GM19025 (cell line): ENCODE data around the gene CFAP73.

Experiments
- ATAC-seq: cut with Tn5 transposase; IDR thresholded peaks from one replicate; pipeline ENCODE4 v1.9.1; 2021; ENCODE audit warnings: mild to moderate bottlenecking, low read depth, moderate library complexity; ENCODE audit not compliant: unreplicated experiment

The CFAP73 gene

DNA sequence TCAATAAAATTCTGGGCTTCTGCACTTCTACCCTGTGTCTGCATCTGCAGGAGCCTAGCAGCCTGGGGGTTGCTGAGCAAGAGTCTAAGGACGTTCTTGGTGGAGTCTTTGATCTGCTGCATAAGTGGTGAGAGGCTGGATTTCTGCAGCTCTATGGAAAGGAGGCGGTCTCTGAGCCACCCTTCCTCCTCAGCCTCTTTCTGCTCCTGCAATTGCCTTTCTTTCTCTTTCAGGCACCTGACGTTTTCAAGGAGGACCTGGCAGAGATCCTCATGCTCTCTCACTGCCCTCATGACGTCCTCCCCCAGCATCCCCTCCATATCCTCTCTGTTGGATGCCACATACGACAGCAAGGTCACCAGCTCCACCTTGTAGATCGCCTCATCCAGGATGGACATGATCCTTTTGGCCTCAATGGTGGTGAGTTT, 58.1 kb downstream of the CFAP73 start:
- ATAC-seq: no peak

- peak; percentile 72 for ATAC-seq
Observed at GRCh38 chr12:113208041-113208934, 58.8 kb downstream of the CFAP73 start.
